Kidney glomerular epithelial cell (primary cell): Measurements from ENCODE around the gene WNT7B.
"Not testable (repeated sequence)": the region's sequence is repeated elsewhere in the genome, so short reads cannot be mapped to it uniquely, and the experiment has no call there.

Source experiments
- DNase-seq: peaks from one replicate; lab custom pipeline; 2025; lab: John Stamatoyannopoulos, UW

WNT7B gene

DNA sequence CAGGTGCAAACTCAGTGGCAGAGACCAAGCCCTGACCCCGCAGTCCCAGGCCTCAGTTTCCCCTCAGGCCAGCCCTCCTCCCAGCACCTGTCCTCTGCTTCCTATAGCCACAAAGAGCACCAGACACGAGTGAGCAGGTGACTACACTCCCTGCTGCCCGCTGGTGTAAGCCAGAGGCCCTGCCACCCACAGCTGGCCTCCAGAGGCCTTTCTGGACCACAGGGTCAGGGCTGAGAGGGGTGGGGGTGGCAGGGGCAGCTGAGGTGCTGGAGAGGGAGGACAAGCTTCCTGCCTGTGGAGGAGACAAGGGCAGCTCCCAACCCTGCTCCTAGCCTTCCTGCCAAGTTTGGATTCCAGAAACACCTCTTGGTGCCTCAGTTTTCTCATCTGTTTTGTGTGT lies 31.3 kb upstream of the WNT7B start:
- peak; percentile 16 for DNase-seq

DNA sequence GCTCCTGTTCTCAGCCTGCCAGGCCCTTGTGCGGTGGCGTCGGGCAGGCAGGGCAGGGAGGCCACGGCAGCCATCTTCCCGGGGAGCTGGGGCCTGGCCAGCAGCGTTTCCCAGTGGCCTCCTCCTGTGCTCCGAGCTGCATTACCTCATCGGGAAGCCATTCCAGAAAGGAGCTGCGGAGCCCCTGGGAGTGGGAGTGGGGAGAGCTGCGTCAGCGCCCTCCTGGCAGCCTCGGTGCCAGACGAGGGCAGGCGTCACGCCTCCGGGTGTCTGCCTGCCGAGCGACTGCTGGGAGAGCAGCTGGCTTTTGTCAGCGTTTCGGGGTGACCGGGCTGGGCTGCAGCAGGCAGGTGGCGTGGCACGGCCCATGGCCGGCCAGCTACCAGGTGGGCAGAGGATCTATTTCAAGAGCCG lies 30.9 kb upstream of the WNT7B start:
- peak; percentile 88 for DNase-seq

DNA sequence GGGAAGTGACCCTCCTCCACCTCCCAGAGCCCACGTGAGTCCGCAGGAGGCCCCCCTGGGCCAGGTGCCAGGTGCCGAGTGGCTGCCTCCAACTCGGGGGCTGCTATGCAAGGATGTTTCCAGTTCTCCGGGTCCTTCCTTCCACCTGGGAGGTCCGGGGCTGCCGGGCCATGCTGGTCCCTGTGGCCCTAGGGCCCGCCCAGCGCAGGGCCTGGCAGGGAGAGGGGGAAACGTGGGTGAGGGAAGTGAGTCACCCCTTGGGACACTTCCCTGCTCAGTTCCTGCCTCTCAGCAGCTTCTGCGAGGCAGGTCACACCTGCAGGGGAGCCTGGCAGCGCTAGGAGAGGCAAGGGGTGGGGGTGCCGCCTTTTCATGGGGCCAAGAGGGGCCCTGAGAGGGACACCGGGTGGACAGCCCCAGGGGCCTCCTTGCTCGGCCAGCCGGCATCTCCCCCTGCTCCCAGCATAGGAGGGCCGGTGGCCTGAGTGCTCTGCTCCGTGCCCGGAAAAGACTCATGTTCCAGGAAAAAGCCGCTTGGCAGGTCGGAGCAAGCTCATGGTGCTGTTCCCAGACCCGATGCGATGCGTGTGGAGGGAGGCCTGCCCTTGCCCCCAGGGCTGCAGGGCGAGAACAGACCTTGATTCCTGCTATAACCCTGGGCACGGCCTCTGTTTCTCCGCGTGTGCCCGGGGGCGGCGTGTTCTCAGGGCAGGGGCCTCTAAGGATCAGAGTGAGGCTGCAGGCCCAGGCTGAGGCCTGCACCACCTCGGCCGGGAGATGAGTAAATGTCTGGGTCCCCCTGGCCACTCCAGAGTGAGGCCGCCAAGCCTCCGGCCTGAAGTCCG lies 30.3 kb upstream of the WNT7B start:
- peak; percentile 82 for DNase-seq

DNA sequence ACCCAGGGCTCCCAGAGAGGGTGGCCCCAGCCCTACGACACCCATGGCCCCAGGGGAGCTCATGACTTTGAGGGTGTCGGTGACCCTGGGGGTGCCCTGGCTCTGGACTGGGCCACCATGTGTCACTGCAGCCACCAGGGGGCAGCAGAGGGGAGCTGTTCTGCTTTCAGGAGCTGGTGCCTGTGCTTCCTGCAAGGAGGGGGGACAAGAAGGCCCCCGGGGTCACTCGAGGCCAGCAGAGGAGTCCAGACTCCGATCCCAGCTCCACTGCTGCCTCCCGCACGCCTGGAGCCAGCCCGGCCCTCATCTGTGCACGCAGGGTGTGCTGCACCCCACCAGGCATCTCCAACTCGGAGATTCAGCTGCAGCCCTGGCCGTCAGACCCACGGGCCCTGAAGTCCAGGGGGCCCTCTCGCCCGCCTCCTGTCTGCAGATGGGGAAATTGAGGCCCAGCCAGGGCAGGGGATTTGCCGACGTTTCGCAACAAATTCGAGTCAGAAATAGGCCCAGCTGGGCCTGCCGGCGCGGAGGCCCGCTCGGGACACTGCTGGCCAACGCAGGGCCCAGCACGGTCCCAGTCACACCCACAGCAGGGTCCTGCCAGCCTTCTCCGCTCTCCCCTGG lies 29.5 kb upstream of the WNT7B start:
- DNase-seq = peak; percentile 68

DNA sequence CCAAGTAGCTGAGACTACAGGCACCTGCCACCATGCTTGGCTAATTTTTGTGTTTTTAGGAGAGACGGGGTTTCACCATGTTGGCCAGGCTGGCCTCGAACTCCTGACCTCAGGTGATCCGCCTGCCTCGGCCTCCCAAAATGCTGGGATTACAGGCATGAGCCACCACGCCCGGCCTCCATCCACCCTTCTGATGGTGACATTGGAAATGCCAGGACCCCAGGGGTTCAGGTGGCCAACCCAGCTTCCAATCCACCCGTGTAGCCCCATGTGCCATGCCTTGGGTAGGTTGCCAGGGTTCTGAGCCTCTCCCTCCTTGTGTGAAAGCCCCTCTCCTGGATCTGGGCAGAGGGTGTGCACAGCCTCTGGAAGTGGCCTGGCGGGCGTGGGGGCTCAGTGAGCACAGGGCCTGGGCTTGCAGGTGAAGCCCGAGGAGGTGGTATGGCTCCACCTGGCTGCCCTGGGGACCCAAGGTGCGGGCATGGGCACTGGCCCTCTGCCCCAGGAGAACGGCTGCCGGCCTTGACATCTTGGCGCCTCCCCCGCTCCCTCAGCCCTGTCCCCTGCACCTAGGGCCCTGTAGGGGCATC lies 28.2 kb upstream of the WNT7B start:
- DNase-seq = not testable (repeated sequence)

DNA sequence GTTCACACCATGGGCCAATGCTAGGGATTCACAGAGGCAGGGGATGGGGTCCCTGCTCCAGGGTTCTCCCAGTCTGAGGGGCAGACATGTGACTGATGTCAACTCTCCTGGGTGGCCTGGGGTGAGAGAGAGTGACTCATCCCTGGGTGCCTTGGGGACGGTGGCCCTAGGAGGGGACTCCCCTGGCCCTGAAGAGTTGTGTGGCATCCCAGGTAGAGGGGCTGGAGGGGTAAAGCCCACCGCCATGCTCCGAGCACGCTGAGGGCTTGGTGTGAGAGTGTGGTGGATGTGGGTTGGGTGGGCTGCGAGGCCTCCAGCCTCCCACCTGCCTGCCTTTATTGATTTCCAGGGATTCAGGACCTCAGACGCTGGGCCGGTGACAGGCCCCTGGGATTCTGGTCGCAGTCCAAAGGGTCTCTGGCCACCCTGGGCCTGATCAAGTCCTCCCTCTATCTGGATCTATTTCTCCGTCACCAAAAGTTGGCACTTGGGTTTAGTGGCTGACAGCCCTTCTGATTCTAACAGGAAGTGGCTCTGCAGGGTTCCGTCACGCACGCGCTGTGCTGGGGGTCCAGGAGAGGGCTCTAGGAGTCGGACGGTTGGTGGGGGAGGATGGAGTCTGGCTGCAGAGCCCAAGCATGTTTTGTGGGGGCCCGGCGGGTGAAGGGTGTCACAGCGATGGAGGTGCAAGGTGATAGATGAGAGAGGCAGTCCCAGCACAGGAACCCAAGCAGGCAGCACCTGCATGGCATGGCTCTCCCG lies 27.3 kb upstream of the WNT7B start:
- DNase-seq = no peak

DNA sequence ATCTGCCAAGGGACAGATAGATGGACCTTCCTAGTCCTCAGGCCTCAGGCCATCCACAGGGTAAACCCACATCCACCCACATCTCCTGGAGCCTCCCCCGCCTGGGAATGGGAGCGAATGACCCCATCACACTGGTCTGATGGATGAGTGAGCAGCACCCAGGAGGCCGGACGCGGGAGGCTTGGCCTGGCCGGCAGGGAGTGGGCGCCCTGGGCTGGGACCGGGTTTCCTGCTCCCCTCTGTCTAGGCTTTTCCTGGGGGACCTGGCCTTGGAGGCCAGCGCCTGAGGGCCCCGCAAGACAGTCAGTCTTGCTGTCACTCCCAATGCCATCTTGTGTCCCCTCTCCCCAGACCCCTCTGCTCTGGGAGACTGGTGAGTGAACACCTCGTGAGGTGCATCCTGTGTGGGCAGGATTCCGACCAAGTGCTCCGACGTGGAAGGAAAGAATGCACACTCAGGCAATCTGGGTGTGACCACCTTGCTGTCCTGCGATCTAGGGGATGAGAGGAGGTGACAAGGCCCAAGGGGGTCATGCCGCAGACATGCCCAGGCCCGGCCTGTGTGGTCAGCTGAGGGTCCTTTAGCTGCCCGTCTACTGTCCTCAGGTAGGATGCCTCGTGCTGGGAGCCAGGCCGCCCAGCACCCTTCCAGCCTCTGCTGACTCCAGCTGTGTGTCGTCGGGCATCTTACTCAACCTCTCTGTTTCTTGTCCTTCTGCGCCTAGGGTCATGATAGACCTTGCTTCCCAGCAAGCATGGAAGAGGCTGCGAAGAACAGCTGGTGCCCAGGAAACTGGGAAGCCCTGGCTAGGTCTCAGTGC lies 26.5 kb upstream of the WNT7B start:
- DNase-seq = peak; percentile 35

DNA sequence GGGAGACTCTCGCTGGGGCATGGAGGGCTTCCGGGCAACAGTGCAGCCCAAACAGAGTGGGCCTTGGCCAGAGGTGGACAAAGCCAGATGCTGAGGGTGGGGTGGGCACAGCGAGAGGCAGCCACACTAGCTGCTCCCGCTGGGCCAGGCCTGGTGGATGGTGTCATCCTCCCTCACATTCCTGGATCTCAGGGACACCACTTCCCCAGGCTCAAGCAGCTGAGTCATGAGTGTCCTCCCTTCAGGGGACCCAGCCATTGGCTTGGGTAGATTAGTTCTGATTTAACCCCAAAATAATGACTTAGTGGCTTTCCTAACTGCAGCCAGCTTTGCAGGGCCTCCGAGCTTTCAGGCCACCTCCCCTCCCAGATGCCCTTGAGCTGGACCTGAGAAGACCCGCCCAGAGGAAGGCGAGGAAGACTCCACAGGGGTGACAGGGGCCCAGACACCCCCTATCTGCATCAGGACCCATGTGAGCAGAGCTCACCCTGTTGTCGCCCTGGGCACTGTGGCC lies 25.9 kb upstream of the WNT7B start:
- DNase-seq = peak; percentile 6

DNA sequence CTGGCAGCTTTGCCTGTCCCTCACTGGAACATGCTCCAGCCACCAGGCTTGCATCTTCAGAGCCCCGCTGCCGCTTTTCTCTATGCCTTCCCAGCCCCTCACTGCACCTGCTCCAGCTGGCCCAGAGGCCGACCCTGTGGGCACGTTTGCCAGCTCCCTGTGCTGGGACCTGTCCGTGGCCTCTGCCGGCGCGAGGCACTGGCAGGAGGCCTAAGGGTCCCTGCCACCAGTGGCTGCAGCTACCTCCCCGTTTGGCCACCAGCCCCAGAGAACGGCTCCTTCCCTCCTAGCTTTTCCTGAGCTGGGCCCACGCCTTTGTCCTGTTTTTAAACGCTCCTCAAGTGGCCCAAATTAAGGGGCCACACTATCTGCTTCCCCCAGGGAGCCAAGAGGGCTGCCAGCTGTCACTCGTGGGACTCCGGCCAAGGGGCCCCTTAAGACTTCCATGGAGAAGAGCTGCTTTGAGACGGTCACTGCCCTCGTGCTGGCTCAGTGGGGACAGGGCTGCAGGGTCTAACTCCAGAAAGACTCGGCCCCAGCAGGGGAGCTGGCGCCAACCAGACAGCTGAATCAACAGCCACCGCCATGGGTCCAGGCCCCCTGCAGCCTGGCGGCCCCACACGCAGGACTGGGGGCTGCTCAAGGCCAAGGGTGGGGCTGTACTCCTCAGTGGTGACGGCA lies 24.6 kb upstream of the WNT7B start:
- no peak for DNase-seq

DNA sequence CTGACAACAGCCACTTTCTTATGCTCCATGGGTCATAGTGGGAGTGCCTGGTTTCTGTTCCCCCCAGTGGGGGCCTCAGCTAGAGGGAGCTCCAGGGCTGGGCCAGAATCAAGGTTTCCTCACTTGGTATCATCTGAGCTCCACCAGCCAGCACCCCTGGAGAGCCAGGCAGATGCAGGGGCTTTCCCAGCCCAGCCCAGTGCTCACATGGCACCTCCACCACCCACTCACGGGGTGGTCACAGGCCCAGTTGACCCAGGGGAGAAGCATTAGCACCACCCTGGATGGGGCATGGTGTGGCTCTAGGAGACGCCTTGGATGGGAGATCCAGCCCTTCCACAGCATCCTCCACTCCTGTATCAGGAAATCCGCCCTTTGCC lies 24.1 kb upstream of the WNT7B start:
- DNase-seq = no peak

DNA sequence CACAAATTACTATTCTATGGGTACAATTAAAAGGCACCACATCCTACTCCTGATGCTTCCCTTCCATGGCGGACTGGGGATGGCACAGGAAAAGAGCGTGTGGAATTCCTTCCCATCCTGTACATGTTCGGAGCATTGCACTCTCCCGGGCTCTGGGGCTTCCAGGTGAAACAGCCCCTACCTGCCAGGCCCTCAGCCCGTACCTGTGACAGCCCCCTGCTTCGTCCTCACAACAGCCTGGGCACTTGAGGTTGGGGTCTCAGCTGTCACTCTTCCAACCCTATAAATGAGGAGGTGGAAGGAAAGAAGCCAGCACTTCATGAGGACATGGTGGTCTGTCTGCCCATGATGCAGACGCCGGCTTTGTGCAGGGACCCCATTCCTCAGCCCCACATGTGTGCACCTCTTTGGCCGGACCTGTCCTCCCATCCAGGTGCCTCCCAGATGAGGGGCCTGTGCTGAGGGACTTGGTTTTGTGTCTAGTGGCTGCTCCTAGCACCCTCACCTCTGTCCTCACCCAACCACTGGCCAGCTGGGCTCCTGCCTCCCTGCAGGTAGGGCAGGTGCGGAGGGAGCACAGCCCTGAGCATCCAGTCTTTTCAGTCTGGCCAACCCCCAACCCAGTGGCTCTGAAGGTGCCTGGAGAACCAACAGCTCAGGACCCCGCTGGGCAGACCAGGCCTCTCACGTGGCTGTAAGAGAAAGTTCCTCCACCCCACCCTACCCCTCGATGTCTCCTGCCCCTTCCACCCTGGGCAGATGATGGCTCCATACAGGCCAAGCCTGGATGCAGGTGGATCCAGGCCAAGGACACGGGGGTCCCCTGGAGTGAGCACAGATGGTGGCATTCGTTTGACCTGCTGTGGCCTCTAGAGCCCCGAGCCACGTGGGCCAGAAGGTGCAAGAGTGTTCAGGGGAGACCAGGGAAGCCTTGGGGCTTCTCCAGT lies 23.4 kb upstream of the WNT7B start:
- no peak for DNase-seq

DNA sequence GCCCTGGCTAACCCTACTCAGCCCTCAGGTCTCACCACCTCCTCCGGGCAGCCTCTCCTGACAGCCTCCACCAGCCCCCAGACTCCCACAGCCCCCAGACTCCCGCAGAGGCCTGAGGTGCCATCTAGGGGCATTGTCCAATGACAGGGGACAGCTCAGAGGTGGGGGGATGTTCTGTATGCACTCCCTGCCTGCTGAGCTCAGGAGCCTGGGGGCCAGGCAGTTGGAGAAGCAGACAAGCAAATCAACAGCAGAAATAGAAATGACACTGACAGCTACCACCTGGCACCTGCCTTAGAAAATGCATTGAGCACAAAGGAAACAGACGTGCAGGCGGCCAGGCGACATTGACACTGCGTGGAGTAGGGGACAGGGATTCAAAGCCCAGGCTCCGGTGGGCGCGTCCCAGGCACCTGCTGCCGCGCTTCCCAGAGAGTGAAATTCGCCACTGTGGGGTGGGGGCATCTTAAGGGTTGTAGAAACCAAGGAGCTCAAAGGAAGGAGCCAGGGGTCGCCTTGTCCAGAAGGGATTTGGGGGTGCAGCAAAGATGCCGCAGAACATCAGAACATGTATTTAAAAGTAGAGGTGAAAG lies 22.5 kb upstream of the WNT7B start:
- DNase-seq = no peak

DNA sequence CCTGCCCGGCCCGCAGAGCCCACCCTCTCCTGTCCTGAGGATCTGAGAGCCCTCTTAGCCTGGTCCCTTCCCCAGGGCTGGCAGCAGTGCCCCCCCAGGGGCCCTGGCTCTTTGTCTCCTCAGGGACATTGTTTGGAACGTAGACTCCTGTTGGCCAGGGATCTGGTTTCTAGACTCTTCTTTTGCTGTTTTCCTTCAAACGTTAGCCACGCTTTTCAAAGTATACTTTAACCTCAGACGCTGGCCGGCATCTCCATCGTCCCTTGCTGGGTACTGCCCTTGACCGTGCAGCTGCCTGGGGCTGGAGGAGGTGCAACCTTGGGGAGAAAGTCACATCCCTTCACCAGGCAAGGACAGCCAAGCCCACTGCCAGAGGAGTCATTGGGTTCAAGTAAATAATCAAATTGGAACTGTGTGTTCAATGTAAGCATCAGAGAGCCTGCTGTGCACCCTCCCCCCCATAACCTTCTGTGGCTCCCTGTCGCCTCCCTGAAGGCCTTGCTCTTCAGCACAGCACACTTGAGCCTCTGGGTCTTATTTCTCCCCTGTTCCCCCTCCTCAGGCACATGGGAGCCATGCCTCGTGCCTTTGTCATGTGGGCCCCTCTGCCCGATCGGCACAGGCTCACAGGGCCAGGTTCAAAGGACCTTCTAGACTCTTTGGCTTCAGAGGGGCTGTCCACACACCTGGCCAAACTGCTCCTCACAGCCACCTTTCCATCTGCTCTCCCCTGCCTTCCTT lies 21.8 kb upstream of the WNT7B start:
- DNase-seq = no peak

DNA sequence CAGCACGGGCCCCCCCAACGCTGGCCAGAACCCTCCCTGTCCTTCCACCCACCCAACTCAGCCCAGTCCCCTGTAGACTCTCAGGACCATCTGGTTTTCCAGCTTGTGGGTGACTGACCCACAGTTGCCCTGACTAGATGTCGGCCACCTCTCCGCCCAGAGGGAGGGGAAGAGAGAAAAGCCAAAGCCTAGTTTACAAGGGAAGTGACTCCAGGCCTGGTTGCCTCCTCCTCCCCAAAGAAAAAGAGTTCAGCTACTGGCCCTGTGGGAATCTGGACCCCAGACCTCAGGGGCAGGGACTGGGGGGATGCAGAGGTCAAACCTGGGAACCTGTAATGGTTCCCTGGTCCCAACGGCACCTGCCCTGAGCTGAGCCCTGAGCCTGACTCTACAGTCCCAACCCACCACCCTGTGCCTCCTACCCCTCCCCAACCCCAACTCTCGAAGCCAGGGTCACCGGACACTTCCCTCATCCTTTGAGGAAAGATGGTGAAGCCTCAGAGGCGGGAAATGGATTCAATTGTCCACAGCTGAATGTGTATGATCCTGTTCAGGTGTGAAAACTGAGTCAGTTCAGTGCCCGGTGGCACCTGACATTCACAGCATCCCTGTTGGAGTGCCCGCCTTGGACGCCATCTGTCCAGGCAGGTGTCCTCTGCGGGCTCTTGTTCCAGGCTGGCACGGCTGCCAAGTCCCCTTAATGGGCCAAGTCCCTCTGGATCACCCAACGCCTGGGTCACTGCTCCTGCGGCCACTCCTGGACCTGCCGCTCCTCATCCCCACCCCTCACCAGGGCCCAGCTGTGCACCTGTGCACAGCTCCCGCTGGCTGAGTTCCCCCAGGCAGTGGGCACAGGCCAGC lies 21.0 kb upstream of the WNT7B start:
- no peak for DNase-seq

DNA sequence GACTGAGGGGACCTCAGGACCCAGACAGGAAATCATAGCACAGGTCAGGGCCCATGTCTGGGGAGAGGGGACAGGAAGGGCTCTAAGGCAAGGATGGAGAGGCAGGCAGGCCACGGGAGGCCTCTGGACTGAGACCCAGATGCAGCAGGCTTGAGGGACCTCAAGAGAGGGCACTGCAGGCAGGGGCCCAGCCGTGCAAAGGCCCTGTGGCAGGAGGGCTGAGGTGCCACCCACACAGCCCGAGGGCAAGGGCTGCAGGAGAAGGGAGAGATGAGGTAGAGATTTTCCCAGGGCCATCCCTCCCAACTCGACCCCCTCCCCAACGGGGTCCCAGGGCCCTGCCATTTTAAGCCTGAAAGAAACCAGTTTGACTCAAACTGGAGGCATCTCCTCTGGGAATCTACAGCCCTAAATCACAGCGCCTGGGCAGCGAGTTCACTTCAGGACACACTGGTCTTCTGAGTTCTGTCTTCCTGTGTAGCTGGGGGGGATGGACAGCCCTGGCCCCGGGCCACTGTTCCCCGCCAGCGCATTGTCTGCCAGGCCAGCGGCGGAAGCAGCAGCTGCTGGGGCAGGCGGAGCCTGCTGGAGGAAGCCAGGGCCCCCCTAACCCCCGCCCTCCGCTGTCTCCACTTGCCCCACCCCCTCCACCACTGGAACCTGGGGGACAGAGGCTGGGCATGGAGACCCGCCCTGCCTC lies 20.3 kb upstream of the WNT7B start:
- peak; percentile 61 for DNase-seq

DNA sequence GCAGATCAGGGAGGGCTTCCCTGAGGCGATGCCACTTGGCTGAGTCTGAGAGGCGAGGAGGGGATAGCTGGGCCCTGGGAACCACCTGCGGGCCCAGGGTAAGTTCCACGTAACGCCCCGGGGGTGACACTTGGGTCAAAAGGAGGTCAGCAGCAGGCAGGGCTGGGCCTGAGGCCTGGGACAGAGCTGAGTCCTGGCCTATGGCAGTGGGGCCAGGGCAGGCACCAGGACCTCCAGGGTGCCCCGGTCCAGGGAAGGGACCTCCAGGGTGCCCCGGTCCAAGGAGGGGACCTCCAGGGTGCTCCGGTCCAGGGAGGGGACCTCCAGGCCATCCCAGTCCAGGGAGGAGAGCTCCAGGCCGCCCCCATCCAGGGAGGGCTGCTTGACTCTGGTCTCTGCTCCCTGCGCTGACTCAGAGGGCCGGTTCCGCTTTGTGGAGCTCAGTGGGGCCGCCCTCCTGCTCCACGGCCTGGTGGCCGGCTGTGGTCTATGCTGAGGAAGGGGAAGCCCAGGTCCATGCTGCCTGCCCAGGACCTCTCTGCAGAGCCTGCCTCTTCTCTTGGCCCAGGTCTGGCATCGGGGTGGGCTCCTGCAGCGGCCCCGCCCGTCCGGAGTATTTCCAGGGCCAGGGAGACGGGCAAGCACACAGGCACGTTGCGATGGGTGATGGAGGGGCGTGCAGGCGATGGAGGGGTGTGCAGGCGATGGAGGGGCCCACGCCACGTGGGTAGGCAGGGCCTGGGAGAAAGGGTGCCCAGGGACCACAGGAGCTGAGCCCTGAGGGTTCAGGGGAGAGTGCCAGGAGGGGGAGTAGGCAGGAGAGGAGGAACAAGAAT lies 19.5 kb upstream of the WNT7B start:
- peak; percentile 64 for DNase-seq
